HEK293 (cell line): Measurements from ENCODE around the gene PGS1.

Experiments used
- CTCF ChIA-PET: fragments of 350-600 bp; formaldehyde crosslinking; extraction: SDS; loops from one replicate; lab custom pipeline; 2021; ENCODE audit warnings: antibody characterized with exemption; lab: Yijun Ruan, JAX
- POLR2A ChIA-PET: fragments of 300-600 bp; formaldehyde crosslinking; extraction: SDS; loops from one replicate; lab custom pipeline; 2020; ENCODE audit warnings: antibody characterized with exemption, inconsistent platforms; lab: Yijun Ruan, JAX
- H3K27ac ChIP-seq: fragments of 200-500 bp; sonication (Bioruptor generic); 2 replicates; pipeline ENCODE4 v1.5.1; 2014; ENCODE audit warnings: low read depth, low read length, control low read depth, inconsistent platforms; ENCODE audit errors: extremely low read depth
- H3K36me3 ChIP-seq, 2 experiments: fragments of 200-500 bp in 1 of 2; sonication (Bioruptor generic) in 1 of 2; 1 replicate in 1 of 2; 2 replicates in 1 of 2; pipeline ENCODE4 v1.5.1; 2014 to 2017; ENCODE audit warnings: inconsistent platforms in 2 of 2, low read length in 2 of 2; ENCODE audit not compliant: control insufficient read depth in 2 of 2, insufficient read depth in 1 of 2
- H3K4me1 ChIP-seq: fragments of 200-500 bp; sonication (Bioruptor generic); 2 replicates; pipeline ENCODE4 v1.5.1; 2014; ENCODE audit warnings: mild to moderate bottlenecking, low read length, inconsistent platforms; ENCODE audit not compliant: control insufficient read depth, insufficient read depth
- H3K4me3 ChIP-seq: 2 replicates; pipeline ENCODE4 v1.5.1; 2011; ENCODE audit warnings: low read depth, mild to moderate bottlenecking, control low read depth, low read length, moderate library complexity
- H3K9me3 ChIP-seq: fragments of 200-500 bp; sonication (Bioruptor generic); 2 replicates; pipeline ENCODE4 v1.5.1; 2014; ENCODE audit warnings: low read depth, low read length, inconsistent platforms; ENCODE audit not compliant: control insufficient read depth, insufficient read depth
- GLIS2 ChIP-seq: fragments of 450-650 bp; formaldehyde crosslinking; IDR thresholded peaks from 2 replicates; pipeline ENCODE4 v1.5.1; 2016; ENCODE audit warnings: missing biosample characterization, missing genetic modification characterization
- PRDM10 ChIP-seq: fragments of 450-650 bp; formaldehyde crosslinking; IDR thresholded peaks from 2 replicates; pipeline ENCODE4 v1.5.1; 2016; ENCODE audit warnings: missing biosample characterization, missing genetic modification characterization
- TRIM28 ChIP-seq: IDR thresholded peaks from 2 replicates; pipeline ENCODE4 v1.6.1; 2011; ENCODE audit warnings: low read length, control low read depth, borderline replicate concordance
- YY1 ChIP-seq: fragments of 450-650 bp; formaldehyde crosslinking; IDR thresholded peaks from 2 replicates; pipeline ENCODE4 v1.5.1; 2018; ENCODE audit warnings: missing biosample characterization, missing genetic modification characterization
- ZFP69B ChIP-seq: fragments of 450-650 bp; formaldehyde crosslinking; IDR thresholded peaks from 2 replicates; pipeline ENCODE4 v1.5.1; 2016; ENCODE audit warnings: missing biosample characterization, missing genetic modification characterization
- ZNF138 ChIP-seq: fragments of 450-650 bp; formaldehyde crosslinking; IDR thresholded peaks from 2 replicates; pipeline ENCODE4 v1.5.1; 2016; ENCODE audit warnings: missing biosample characterization, missing genetic modification characterization, borderline replicate concordance
- ZNF146 ChIP-seq: fragments of 450-650 bp; formaldehyde crosslinking; IDR thresholded peaks from 2 replicates; pipeline ENCODE4 v1.5.1; 2016; ENCODE audit warnings: missing biosample characterization, missing genetic modification characterization
- ZNF211 ChIP-seq: fragments of 450-650 bp; formaldehyde crosslinking; IDR thresholded peaks from 2 replicates; pipeline ENCODE4 v1.5.1; 2016; ENCODE audit warnings: low read depth, missing biosample characterization, missing genetic modification characterization
- ZNF302 ChIP-seq: fragments of 450-650 bp; formaldehyde crosslinking; IDR thresholded peaks from 2 replicates; pipeline ENCODE4 v1.5.1; 2016; ENCODE audit warnings: missing biosample characterization, missing genetic modification characterization, low read depth
- ZNF571 ChIP-seq: fragments of 450-650 bp; formaldehyde crosslinking; IDR thresholded peaks from 2 replicates; pipeline ENCODE4 v1.5.0; 2017; ENCODE audit warnings: missing biosample characterization, missing genetic modification characterization
- ZNF654 ChIP-seq: fragments of 450-650 bp; formaldehyde crosslinking; IDR thresholded peaks from 2 replicates; pipeline ENCODE4 v1.5.1; 2016; ENCODE audit warnings: low read depth, missing biosample characterization, missing genetic modification characterization
- ZNF701 ChIP-seq: fragments of 450-650 bp; formaldehyde crosslinking; IDR thresholded peaks from 2 replicates; pipeline ENCODE4 v1.5.1; 2016; ENCODE audit warnings: missing biosample characterization, missing genetic modification characterization
- ZNF747 ChIP-seq: fragments of 450-650 bp; formaldehyde crosslinking; IDR thresholded peaks from 2 replicates; pipeline ENCODE4 v1.5.1; 2016; ENCODE audit warnings: missing biosample characterization, missing genetic modification characterization
- ZNF792 ChIP-seq: fragments of 450-650 bp; formaldehyde crosslinking; IDR thresholded peaks from 2 replicates; pipeline ENCODE4 v1.5.1; 2016; ENCODE audit warnings: missing biosample characterization, missing genetic modification characterization
- ZNF830 ChIP-seq: fragments of 450-650 bp; IDR thresholded peaks from 2 replicates; pipeline ENCODE4 v1.5.0; 2018; ENCODE audit warnings: missing biosample characterization, missing genetic modification characterization, low read depth, mild to moderate bottlenecking, moderate library complexity
- TF ChIP-seq, protein P1 (sequence below): fragments of 450-650 bp; formaldehyde crosslinking; IDR thresholded peaks from 2 replicates; pipeline ENCODE4 v1.5.1; 2016; ENCODE audit warnings: missing biosample characterization, missing genetic modification characterization
- TF ChIP-seq, protein P2 (sequence below): fragments of 450-650 bp; formaldehyde crosslinking; IDR thresholded peaks from 2 replicates; pipeline ENCODE4 v1.5.1; 2017; ENCODE audit warnings: missing biosample characterization, missing genetic modification characterization
- TF ChIP-seq, protein P3 (sequence below): fragments of 450-650 bp; formaldehyde crosslinking; IDR thresholded peaks from 2 replicates; pipeline ENCODE4 v1.5.1; 2016; ENCODE audit warnings: missing biosample characterization, missing genetic modification characterization, borderline replicate concordance
- TF ChIP-seq, protein P4 (sequence below): fragments of 450-650 bp; formaldehyde crosslinking; IDR thresholded peaks from 2 replicates; pipeline ENCODE4 v1.5.0; 2017; ENCODE audit warnings: missing biosample characterization, missing genetic modification characterization, borderline replicate concordance
- TF ChIP-seq, protein P5 (sequence below): fragments of 450-650 bp; formaldehyde crosslinking; optimal IDR thresholded peaks from 2 replicates; pipeline ENCODE3; 2016; ENCODE audit warnings: missing biosample characterization, mild to moderate bottlenecking, missing genetic modification characterization

Gene PGS1

GRCh38 chr17:78374189-78374588 is 4.3 kb upstream of the PGS1 start:
- Histone ChIP-seq H3K36me3 (no peaks in the 10 kb centered on the region), H3K4me3 (no peak overlapping the region)
- CTCF ChIA-PET, result interaction anchor here (1.2 to 6.7 kb wide), 2 partner anchors 11 to 58 kb away, joined by 3 to 53 read pairs; no protein-coding TSS in a partner anchor
- POLR2A ChIA-PET, result interaction anchor here (0.6 kb wide), 1 partner anchor 26 kb away, joined by 3 read pairs; no protein-coding TSS in a partner anchor
- TF ChIP-seq, protein P1, sequence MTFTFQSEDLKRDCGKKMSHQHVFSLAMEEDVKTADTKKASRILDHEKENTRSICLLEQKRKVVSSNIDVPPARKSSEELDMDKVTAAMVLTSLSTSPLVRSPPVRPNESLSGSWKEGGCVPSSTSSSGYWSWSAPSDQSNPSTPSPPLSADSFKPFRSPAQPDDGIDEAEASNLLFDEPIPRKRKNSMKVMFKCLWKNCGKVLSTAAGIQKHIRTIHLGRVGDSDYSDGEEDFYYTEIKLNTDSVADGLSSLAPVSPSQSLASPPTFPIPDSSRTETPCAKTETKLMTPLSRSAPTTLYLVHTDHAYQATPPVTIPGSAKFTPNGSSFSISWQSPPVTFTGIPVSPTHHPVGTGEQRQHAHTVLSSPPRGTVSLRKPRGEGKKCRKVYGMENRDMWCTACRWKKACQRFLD (tag by site-specific recombination), result no peak
- TF ChIP-seq ZNF747 (tag by site-specific recombination) (no peak), ZFP69B (no peak), YY1 (tag by site-specific recombination) (no peak), PRDM10 (tag by site-specific recombination) (no peak), ZNF830 (tag by site-specific recombination) (no peak), GLIS2 (tag by site-specific recombination) (no peak), ZNF654 (tag by site-specific recombination) (no peak), ZNF211 (tag by site-specific recombination) (no peak), ZNF146 (tag by site-specific recombination) (no peak), ZNF792 (tag by site-specific recombination) (no peak), TRIM28 (no peak), ZNF302 (tag by site-specific recombination) (no peak), ZNF701 (no peak), ZNF138 (tag by site-specific recombination) (no peak), ZNF571 (no peak)
- TF ChIP-seq, protein P2, sequence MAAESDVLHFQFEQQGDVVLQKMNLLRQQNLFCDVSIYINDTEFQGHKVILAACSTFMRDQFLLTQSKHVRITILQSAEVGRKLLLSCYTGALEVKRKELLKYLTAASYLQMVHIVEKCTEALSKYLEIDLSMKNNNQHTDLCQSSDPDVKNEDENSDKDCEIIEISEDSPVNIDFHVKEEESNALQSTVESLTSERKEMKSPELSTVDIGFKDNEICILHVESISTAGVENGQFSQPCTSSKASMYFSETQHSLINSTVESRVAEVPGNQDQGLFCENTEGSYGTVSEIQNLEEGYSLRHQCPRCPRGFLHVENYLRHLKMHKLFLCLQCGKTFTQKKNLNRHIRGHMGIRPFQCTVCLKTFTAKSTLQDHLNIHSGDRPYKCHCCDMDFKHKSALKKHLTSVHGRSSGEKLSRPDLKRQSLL (tag by site-specific recombination), result no peak
- TF ChIP-seq, protein P3, sequence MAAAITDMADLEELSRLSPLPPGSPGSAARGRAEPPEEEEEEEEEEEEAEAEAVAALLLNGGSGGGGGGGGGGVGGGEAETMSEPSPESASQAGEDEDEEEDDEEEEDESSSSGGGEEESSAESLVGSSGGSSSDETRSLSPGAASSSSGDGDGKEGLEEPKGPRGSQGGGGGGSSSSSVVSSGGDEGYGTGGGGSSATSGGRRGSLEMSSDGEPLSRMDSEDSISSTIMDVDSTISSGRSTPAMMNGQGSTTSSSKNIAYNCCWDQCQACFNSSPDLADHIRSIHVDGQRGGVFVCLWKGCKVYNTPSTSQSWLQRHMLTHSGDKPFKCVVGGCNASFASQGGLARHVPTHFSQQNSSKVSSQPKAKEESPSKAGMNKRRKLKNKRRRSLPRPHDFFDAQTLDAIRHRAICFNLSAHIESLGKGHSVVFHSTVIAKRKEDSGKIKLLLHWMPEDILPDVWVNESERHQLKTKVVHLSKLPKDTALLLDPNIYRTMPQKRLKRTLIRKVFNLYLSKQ (tag by site-specific recombination), result no peak
- TF ChIP-seq, protein P4, sequence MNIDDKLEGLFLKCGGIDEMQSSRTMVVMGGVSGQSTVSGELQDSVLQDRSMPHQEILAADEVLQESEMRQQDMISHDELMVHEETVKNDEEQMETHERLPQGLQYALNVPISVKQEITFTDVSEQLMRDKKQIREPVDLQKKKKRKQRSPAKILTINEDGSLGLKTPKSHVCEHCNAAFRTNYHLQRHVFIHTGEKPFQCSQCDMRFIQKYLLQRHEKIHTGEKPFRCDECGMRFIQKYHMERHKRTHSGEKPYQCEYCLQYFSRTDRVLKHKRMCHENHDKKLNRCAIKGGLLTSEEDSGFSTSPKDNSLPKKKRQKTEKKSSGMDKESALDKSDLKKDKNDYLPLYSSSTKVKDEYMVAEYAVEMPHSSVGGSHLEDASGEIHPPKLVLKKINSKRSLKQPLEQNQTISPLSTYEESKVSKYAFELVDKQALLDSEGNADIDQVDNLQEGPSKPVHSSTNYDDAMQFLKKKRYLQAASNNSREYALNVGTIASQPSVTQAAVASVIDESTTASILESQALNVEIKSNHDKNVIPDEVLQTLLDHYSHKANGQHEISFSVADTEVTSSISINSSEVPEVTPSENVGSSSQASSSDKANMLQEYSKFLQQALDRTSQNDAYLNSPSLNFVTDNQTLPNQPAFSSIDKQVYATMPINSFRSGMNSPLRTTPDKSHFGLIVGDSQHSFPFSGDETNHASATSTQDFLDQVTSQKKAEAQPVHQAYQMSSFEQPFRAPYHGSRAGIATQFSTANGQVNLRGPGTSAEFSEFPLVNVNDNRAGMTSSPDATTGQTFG (tag by site-specific recombination), result no peak
- TF ChIP-seq, protein P5, sequence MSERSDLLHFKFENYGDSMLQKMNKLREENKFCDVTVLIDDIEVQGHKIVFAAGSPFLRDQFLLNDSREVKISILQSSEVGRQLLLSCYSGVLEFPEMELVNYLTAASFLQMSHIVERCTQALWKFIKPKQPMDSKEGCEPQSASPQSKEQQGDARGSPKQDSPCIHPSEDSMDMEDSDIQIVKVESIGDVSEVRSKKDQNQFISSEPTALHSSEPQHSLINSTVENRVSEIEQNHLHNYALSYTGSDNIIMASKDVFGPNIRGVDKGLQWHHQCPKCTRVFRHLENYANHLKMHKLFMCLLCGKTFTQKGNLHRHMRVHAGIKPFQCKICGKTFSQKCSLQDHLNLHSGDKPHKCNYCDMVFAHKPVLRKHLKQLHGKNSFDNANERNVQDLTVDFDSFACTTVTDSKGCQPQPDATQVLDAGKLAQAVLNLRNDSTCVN (tag by site-specific recombination), result no peak
- TF ChIP-seq, all 188 proteins: peak for 0
- no peak overlapping the region for H3K27ac ChIP-seq
- no peaks in the 10 kb centered on the region for H3K4me1 ChIP-seq
- no peaks in the 10 kb centered on the region for H3K9me3 ChIP-seq
